HG03097 (cell line): ENCODE data around the gene WIPF2.
"Not testable (repeated sequence)": the region's sequence is repeated elsewhere in the genome, so short reads cannot be mapped to it uniquely, and the experiment has no call there.

Experiments
- ATAC-seq: cut with Tn5 transposase; IDR thresholded peaks from one replicate; pipeline ENCODE4 v1.9.1; 2021; ENCODE audit not compliant: unreplicated experiment, low FRiP score

The WIPF2 gene

DNA sequence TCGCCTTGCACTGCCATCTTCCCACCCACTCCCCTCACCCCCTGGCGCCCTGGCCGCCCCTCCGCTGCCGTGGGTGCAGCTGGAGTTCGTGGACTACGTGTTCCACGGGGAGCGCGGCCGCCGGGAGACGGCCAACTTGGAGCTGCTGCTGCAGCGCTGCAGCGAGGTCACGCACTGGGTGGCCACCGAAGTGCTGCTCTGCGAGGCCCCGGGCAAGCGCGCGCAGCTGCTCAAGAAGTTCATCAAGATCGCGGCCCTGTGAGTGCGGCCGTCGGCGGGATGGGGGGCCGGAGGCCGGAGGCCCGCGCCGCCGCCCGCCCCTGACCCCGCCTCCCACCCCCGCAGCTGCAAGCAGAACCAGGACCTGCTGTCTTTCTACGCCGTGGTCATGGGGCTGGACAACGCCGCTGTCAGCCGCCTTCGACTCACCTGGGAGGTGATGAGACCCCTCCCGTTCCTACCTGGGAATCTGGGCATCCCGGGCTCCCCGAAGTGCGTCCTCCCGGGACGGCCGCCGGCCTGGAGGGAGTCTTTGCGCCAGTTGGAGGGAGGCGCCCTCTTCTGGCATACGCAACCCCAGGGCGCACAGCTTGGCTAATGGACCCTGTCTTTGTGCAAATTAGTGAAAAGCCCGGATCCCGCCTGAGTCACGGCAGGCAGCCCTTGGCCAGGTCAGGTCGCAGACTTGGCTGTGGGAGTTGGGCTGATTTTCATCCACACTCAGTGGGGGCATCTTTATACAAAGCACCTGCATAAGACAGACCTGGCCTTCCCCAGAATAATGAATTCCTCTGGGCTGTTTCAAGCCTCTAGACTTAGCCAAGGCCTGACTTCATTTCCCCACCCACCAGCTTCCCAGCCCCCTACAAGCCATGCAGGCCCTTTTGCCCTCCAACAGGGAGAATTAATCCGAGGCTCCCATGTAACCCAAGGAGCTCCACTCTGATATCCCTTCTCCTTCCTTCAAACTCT is 27.6 kb upstream of the WIPF2 start:
- ATAC-seq: no peak

- ATAC-seq: no peak
Measured at GRCh38 chr17:40192961-40193360, 26.1 kb upstream of the WIPF2 start.

GRCh38 chr17:40194821-40195220 is 24.3 kb upstream of the WIPF2 start:
- ATAC-seq: no peak

GRCh38 chr17:40197550-40197949 is 21.6 kb upstream of the WIPF2 start:
- ATAC-seq: no peak

- not testable (repeated sequence) for ATAC-seq
Measured at GRCh38 chr17:40197965-40198456, 21.1 kb upstream of the WIPF2 start.

GRCh38 chr17:40198576-40198975 is 20.5 kb upstream of the WIPF2 start:
- no peak for ATAC-seq

GRCh38 chr17:40203131-40203530 is 16.0 kb upstream of the WIPF2 start:
- ATAC-seq: no peak

DNA sequence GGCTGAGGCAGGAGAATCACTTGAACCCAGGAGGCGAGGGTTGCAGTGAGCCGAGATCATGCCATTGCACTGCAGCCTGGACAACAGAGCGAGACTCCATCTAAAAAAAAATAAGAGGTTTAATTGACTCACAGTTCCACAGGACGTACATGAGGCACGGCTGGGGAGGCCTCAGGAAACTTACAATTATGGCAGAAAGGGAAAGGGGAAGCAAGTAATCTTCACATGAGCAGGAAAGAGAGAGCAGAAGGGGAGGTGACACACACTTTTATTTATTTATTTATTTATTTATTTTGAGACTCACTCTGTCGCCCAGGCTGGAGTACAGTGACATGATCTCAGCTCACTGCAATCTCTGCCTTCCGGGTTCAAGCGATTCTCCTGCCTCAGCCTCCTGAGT is 12.9 kb upstream of the WIPF2 start:
- not testable (repeated sequence) for ATAC-seq

- ATAC-seq: no peak
Measured at GRCh38 chr17:40209404-40210093, 9.6 kb upstream of the WIPF2 start.

DNA sequence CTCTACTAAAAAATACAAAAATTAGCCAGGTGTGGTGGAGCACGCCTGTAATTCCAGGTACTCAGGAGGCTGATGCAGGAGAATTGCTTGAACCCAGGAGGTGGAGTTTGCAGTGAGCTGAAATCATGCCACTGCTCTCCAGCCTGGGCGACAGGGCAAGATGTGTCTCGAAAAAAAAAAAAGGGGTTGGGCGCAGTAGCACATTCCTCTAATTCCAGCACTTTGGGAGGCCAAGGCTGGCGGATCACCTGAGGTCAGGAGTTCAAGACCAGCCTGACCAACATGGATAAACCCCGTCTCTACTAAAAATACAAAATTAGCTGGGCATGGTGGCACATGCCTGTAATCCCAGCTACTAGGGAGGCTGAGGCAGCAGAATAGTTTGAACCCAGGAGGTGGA is 5.2 kb upstream of the WIPF2 start:
- not testable (repeated sequence) for ATAC-seq

GRCh38 chr17:40218006-40218739 is 931 bp upstream of the WIPF2 start:
- no peak for ATAC-seq

GRCh38 chr17:40219594-40220338 is 662 bp downstream of the WIPF2 start:
- ATAC-seq: no peak

GRCh38 chr17:40224718-40225550 is 5.8 kb downstream of the WIPF2 start:
- no peak for ATAC-seq

DNA sequence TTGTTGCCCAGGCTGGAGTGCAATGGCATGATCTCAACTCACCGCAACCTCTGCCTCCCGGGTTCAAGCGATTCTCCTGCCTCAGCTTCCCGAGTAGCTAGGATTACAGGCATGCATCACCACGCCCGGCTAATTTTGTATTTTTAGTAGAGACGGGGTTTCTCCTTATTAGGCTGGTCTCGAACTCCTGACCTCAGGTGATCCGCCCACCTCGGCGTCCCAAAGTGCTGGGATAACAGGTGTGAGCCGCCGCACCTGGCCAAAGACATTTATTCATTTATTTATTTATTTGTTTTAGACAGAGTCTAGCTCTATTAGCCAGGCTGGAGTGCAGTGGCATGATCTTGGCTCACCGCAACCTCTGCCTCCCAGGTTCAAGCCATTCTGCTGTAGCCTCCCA is 10.0 kb downstream of the WIPF2 start:
- ATAC-seq: not testable (repeated sequence)

GRCh38 chr17:40230670-40231069 is 11.6 kb downstream of the WIPF2 start:
- no peak for ATAC-seq

DNA sequence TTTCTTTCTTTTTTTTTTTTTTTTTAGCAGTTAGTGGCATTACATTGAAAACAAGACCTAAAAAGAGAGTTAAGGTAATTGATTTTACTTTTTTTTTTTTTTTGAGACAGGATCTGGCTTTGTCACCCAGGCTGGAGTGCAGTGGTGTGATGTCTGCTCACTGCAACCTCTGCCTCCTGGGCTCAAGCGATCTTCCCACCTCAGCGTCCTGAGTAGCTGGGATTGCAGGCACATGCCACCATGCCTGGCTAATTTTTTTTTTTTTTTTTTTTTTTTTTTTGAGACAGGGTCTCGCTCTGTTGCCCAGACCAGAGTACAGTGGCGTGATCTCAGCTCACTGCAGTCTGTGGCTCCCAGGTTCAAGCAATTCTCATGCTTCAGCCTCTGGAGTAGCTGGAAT is 12.8 kb downstream of the WIPF2 start:
- not testable (repeated sequence) for ATAC-seq

- no peak for ATAC-seq
Measured at GRCh38 chr17:40241252-40241834, 22.2 kb downstream of the WIPF2 start.

DNA sequence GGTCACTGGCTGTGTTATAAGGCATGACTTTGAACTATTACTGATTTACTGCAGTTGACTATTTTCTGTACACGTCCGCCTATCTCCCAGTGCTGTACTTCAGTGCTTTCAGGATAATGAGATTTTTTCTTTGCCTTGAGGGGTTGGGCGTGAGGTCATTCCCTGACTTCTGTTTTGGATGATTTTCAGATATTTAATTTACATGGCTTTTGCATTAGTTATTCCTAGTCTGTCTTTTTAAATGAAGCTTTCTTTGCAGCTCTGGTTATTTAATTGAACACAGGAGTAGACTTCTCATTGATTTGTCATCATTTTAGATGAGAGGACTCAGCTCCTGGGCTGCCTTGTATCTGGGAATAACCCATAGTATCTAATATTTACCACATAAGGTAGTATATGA is 23.7 kb downstream of the WIPF2 start:
- ATAC-seq: no peak

DNA sequence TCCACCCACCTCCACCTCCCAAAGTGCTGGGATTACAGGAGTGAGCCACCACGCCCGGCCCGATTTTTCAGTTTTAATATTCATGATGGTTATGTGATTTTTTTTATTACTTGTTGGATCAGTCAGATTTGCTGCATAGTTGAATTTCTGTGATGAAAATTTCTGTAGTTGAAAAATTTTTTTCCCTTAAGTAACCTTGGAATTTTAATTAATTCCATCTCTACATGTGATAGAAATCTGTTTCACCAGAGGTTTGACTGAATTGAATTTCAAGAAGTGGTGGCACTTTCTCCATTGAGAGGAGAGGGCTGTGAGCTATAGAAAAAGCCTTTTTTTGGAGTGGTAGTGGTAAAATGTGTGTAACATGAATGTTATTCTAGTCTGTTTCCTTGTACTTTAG is 24.7 kb downstream of the WIPF2 start:
- no peak for ATAC-seq
